Measurements from ENCODE around the gene UIMC1.
"Not testable (repeated sequence)": the region's sequence is repeated elsewhere in the genome, so short reads cannot be mapped to it uniquely, and the experiment has no call there.

The UIMC1 gene

DNA sequence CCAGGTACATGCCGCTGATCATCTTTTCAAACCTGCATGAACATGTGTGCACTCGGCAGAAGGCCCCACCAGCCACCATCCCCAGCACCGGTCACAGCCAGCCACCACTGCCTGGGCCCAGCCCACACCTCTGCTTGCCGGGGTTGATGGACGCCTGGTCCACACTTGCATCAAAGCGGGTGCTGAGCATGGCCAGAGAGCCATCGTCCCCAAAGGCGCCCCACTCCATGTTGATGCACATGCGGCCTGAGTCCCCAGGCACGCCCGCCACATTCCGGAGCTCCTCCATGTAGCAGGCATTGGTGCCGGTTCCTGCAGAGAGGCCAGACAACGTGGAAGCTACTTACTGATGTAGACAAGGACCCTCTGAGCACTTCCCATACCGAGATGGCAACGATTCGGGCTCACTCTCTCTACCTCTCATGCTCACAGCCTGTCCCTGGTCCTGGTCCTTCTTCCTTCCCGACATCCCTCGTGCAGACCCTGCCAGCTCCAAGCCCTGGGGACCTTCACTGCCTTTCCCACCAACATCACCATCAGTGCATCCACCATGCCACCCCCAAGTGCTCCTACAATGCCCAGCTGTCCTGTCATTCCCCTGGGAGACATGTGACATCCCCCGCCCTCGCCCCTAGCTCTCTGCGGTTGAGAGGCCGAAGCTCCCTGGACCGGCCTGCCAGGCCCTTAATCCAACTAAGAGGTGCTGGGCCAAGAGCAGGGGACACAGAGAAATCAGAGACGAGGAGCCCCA lies 124.6 kb downstream of the UIMC1 start:
- DNase-seq = no peak

DNA sequence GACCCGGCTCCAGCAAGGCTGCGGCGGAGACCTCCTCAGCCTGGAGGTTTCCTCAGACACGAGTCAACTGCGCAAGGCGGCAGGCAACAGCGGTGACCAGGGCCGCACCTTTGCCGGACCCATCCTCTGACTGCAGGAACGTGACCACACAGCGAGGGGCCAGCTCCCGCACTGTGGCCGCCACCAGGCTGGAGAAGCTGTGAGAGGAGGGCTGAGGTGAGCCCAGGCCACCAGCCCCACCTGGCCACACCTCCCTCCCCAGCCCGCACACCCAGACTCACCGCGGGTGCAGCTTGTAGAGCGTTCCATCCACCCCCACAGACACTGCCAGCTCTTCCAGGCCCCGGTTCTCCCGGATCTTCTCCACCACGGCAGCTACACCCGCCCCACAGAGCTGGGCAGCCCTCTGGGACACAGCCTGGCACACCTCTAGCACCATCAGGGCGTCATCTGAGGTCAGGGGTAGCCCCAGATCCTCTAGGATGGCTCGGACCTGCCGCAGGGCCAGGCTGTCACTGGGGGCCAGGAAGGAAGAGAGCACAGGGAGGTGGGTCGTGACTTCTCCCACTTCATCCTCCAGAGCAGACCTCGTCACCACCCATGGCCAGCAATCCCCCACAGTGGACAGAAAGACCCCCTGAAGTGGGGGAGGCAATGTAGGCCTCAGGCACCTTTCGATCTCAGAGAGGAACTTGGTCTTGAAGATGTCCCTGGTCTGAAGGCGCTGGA lies 125.4 kb downstream of the UIMC1 start:
- no peak for DNase-seq

DNA sequence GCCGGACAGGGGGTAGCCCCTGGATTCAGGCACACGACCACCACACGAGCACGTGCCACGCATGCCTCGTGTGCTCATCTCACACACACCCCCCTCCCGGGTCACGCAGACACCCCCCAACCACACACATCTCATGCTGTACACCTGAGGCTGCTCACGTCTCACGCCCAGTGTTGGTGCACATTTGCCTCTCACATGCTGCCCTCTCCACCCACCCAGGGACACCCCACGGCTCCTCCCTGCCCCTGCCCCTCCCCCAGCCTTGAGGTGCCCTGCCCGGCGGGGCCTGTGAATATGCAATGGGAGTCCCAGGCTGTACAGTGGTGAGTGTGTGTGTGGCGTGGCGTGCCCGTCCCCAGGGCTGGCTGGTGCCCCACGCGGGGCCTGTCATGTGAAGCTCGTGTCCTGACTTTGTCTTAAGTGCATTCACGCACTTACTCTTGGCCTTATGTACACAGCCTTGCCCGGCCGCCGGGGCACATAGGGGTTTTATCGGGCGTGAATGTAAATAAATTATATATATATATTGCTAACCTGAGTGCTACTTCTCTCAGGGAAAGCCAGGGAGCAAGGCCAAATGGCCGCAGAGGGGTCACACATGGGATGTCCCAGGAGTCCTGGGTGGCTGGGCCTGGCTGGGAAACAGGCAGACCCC lies 126.1 kb downstream of the UIMC1 start:
- DNase-seq = no peak

- DNase-seq = no peak
Observed at GRCh38 chr5:176879663-176880361, 126.8 kb downstream of the UIMC1 start.

DNA sequence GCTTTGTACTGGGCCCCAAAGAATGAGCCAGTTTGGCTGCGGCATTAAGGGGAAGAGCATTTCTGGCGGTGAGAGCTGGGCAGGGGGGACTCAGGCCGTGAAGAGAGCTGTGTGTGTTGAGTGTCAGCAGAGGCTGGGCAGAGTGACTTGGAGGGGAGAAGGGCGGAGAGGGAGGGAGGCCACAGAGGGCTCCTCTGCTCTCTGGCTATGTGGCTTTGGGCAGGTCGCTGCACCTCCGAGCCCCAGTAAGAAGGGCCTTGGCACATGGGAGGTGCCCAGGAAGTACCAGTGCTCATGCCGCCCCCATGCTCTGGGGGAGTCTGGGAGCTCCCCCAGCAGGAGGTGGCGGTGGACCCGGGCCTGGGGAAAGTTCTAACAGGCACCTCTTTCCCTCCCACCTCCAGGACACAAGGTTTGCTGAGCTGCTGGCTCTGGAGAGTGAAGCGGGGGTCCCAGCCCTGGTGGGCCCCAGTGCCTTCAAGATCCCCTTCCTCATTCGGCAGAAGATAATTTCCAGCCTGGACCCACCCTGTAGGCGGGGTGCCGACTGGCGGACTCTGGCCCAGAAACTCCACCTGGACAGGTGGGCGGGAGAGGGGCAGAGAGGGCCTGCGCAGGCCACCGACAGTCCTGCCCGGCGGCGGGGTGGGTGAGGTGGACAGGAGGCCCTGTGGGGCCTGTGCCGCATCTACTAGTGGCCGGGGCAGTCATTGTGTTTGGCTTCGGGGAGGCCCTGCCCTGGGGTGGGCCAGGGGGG lies 127.5 kb downstream of the UIMC1 start:
- DNase-seq = no peak

DNA sequence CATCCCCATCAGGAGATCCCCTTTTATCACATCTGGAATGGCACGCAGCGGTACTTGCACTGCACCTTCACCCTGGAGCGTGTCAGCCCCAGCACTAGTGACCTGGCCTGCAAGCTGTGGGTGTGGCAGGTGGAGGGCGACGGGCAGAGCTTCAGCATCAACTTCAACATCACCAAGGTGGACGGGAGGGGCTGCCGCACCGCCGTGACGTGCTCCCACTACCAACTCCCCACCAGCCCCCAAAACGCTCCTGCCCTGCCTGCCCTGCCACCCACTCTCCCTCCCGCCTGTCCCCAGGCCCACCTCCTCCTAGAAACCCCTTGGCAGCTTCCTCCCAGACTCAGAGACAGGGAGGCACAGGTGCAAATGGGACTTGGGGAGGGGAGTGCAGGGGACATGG lies 128.1 kb downstream of the UIMC1 start:
- no peak for DNase-seq

DNA sequence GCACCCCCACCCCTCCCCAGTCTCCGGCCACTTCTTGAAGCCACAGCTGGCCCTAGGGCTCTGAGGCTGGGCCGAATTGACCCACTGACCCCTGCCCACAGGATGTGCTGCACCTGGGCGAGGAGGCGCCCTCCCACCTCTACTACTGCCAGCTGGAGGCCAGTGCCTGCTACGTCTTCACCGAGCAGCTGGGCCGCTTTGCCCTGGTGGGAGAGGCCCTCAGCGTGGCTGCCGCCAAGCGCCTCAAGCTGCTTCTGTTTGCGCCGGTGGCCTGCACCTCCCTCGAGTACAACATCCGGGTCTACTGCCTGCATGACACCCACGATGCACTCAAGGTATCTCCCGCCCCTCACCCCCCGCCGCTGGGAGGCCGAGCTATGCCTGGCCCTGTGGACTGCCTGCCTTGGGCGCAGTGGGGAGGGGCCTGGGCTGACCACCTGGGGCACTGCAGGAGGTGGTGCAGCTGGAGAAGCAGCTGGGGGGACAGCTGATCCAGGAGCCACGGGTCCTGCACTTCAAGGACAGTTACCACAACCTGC lies 128.7 kb downstream of the UIMC1 start:
- no peak for DNase-seq

DNA sequence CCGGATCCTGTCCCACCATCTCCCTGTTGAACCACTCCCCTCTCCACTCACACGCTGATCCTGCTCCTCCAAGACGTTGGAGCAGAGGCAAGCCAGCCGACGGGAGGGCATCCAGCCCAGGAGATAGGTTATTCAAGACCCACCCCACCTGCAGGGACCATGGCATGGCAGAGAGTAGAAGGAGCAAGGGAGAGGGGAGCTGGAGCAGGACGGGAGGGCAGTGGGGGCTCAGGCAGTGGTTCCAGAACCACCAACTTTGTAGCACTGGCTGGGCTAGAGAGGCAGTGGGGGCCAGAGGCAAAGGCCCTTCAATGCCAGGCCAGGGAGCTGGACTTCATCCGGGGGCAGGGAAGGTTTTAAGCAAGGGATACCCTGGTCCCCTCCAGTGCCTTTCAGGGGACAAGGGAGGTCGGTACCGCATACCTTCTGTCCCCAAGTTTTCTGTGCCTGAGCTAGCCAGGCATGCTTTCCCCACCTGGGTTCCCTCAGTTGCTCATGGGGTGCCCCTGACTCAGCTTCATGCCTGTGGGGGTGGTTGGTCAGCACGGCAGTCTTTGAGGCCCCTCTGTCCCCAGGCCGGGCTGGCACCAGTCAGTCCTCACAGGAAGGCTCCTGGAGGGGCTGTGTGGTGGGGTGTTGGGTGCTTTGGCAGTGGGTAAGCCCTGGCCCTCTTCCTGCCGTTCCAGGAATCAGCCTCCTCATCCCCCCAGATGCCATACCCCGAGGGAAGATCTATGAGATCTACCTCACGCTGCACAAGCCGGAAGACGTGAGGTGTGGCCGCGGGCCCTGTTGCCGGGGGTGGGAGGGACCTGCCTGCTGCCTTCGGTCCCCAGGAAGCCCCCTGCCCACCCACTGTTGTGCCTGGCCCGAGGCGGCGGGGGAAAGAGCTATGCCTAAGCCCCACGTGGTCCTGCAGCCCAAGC lies 129.8 kb downstream of the UIMC1 start:
- DNase-seq = no peak

DNA sequence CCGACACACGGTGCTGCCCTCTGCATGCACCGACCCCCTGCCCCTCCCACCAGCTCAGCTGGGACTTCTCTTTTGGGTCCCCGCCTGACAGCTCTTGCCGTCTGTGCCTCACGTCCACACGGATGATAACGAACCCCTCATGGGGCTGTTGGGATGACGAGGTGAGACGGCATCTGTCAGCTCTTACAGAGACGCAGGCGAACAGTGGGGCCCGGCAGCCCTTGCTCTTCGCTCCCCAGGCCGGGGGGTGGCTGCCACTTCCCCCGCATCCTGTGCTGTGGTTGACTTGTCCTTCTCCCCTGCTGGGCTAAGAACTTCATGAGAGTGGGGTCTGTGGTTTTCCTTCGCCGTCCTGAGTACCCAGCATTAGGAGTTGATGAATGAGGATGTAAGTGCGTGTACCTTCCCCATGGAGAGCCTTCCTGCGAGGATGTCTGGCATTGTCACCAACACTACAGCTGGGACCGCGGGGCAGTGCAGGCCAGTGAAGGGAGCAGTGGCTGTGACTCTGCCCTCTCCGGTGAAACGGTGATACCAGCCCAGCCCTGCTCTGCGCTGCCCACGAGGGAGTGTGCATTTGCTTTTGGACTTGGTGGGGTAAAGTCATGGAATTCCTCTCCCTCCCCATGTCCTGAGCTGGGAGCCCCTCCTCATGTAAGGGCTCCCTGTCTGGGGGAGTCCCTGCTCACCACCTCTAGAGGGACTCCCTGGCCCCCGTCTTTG lies 130.6 kb downstream of the UIMC1 start:
- DNase-seq = no peak

DNA sequence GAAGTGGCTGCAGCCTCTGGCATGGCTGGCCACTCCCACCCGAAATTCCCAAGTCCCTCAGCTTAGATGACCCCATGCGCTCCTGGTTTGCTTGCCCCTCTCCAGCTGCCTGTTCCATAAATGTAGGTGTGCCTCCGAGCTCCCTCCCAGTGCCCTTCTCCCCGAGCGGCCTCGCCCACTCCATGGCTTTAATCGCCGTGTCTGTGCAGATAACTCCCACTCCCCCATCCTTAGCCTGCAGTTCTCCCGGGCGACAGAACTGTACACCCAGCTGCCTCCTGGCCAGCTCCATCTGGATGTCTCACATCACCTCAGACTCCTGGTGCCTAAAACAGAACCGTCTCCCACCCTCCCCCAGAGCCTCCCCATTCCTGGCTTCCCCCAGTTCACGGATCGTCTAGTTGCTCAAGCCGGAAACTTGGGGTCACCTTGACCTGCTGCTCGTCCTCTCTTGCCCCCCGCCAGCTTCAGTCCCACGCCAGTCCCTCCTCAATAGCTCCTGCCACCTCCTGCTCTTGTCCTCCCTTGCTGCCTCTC lies 131.5 kb downstream of the UIMC1 start:
- DNase-seq = no peak

DNA sequence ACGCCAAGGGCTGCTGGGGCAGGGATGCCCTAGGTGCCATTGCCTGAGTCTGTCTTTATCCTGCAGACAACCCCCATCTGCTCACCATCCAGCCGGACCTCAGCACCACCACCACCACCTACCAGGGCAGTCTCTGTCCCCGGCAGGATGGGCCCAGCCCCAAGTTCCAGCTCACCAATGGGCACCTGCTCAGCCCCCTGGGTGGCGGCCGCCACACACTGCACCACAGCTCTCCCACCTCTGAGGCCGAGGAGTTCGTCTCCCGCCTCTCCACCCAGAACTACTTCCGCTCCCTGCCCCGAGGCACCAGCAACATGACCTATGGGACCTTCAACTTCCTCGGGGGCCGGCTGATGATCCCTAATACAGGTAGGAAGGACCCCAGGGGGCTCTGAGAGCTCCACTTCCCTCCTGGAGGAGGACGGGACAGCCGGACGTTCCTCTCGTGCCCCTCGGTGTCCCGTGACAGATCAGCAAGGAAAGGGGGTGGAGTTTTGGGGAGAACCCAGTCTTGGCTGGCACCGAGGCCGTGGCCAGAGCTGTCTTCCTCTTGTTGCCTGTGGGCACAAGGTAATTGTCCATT lies 132.3 kb downstream of the UIMC1 start:
- no peak for DNase-seq

GRCh38 chr5:176873541-176874172 lies 132.9 kb downstream of the UIMC1 start:
- DNase-seq = no peak

- DNase-seq = peak; percentile 5
Observed at GRCh38 chr5:176873011-176873410, 133.6 kb downstream of the UIMC1 start.

GRCh38 chr5:176872586-176872985 lies 134.0 kb downstream of the UIMC1 start:
- not testable (repeated sequence) for DNase-seq

- not testable (repeated sequence) for DNase-seq
Observed at GRCh38 chr5:176870644-176871043, 135.9 kb downstream of the UIMC1 start.

DNA sequence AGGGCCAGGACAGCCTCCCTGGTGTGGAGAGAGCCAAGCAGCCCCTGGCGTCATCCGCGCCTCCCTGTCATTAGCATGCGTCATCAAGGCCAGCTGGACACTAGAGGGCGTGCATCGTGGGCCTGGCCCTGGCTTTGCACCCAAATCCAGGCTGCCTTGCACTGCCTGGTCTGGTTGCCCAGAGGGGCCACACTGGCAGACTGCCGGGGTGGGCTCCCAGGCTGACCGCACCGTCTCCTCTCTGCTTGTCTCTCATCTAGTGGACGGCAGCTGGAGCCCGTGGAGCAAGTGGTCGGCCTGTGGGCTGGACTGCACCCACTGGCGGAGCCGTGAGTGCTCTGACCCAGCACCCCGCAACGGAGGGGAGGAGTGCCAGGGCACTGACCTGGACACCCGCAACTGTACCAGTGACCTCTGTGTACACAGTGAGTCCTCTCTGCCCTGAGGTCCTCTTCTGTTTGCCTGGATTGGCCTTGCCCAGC lies 136.4 kb downstream of the UIMC1 start:
- DNase-seq = no peak

GRCh38 chr5:176869501-176870109 lies 137.0 kb downstream of the UIMC1 start:
- no peak for DNase-seq

- DNase-seq = no peak
Observed at GRCh38 chr5:176868731-176869130, 137.8 kb downstream of the UIMC1 start.

DNA sequence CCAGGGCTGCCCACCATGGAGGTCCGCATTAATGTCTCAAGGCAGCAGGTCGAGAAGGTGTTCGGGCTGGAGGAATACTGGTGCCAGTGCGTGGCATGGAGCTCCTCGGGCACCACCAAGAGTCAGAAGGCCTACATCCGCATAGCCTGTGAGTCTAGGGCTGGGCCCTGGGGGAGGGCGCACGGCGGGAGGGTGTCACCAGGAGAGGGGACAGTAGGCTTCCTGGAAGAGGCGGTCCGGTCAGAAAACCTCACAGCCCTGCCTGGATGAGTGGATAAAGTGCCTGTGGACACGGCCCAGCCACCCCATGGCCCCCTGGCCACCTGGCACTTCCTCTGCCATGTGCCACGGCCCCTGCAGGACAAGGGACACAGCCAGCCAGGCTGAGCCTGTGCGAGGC lies 138.5 kb downstream of the UIMC1 start:
- DNase-seq = no peak

Measured in central memory CD4-positive, alpha-beta T cell (primary cell).